T47D (cell line): ENCODE results near the gene TLR6.

ENCODE experiments used
- DNase-seq, 2 experiments: peaks; one replicate each; pipeline versions ENCODE4 v3.0.0 to v3.0.0-alpha.2; 2011 to 2012; ENCODE audit warnings: low read depth in 1 of 2, low spot score in 1 of 2
- JUND ChIP-seq: IDR thresholded peaks from 2 replicates; pipeline ENCODE4 v1.6.1; 2012; ENCODE audit warnings: low read depth
- in situ Hi-C: cut with HindIII; loops from 2 replicates; pipeline ENCODE4 v1.10.0; 2016; ENCODE audit warnings: low sequenced_read_pairs, low pct_unique_long_range_greater_than_20kb

TLR6 gene

GRCh38 chr4:38860788-38861424 lies 4.3 kb upstream of the TLR6 start:
- DNase-seq, result peak in 1 of 2 experiments; percentile 60
- in situ Hi-C loops, result no loop called here
- no peak for TF ChIP-seq JUND

- TF ChIP-seq JUND, result no peak
- in situ Hi-C loops, result no loop called here
- no peak for DNase-seq
Observed at GRCh38 chr4:38859501-38859900, 2.9 kb upstream of the TLR6 start.

GRCh38 chr4:38858097-38858420 lies 1.4 kb upstream of the TLR6 start:
- DNase-seq, result no peak
- in situ Hi-C loops, result no loop called here
- no peak for TF ChIP-seq JUND

- peak in 1 of 2 experiments; percentile 37 for DNase-seq
- no peak for TF ChIP-seq JUND
- in situ Hi-C loops, result no loop called here
Observed at GRCh38 chr4:38857354-38858096, 908 bp upstream of the TLR6 start.

GRCh38 chr4:38856046-38856445 lies 571 bp downstream of the TLR6 start:
- in situ Hi-C loops, result no loop called here
- no peak for TF ChIP-seq JUND

GRCh38 chr4:38855466-38855865 lies 1.2 kb downstream of the TLR6 start:
- no peak for DNase-seq
- in situ Hi-C loops, result no loop called here
- TF ChIP-seq JUND, result no peak

More at GRCh38 chr4:38856046-38856445, 571 bp downstream of the TLR6 start:
- DNase-seq, result no peak

GRCh38 chr4:38846015-38846414 lies 10.6 kb downstream of the TLR6 start:
- TF ChIP-seq JUND, result no peak
- no peak for DNase-seq
- in situ Hi-C loops, result no loop called here

GRCh38 chr4:38842994-38843393 lies 13.6 kb downstream of the TLR6 start:
- no peak for TF ChIP-seq JUND
- DNase-seq, result no peak

GRCh38 chr4:38837849-38838248 lies 18.8 kb downstream of the TLR6 start:
- TF ChIP-seq JUND, result no peak
- in situ Hi-C loops, result no loop called here
- DNase-seq, result no peak

More at GRCh38 chr4:38842994-38843393, 13.6 kb downstream of the TLR6 start:
- in situ Hi-C loops, result no loop called here

- no peak for TF ChIP-seq JUND
- no peak for DNase-seq
- in situ Hi-C loops, result no loop called here
Observed at GRCh38 chr4:38837334-38837733, 19.3 kb downstream of the TLR6 start.

GRCh38 chr4:38834570-38834969 lies 22.0 kb downstream of the TLR6 start:
- DNase-seq, result no peak
- in situ Hi-C loops, result no loop called here
- TF ChIP-seq JUND, result no peak

- no peak for DNase-seq
- in situ Hi-C loops, result no loop called here
- TF ChIP-seq JUND, result no peak
Observed at GRCh38 chr4:38832624-38833528, 23.7 kb downstream of the TLR6 start.

- TF ChIP-seq JUND, result no peak
- DNase-seq, result no peak
- in situ Hi-C loops, result no loop called here
Observed at GRCh38 chr4:38832206-38832605, 24.4 kb downstream of the TLR6 start.
